Suprapubic skin (tissue), 2 donors: ENCODE data around the gene RRAD.

Source experiments
- EP300 ChIP-seq: sonication (generic); formaldehyde crosslinking; IDR thresholded peaks from one replicate; pipeline ENCODE4 v1.6.1; 2017; ENCODE audit warnings: antibody characterized with exemption
- POLR2A ChIP-seq, 2 donors: fragments of 450-650 bp; IDR thresholded peaks; one replicate each; pipeline ENCODE4 v1.6.1; 2017; ENCODE audit warnings: antibody characterized with exemption in 2 of 2, mild to moderate bottlenecking in 2 of 2, moderate library complexity in 2 of 2

DNA sequence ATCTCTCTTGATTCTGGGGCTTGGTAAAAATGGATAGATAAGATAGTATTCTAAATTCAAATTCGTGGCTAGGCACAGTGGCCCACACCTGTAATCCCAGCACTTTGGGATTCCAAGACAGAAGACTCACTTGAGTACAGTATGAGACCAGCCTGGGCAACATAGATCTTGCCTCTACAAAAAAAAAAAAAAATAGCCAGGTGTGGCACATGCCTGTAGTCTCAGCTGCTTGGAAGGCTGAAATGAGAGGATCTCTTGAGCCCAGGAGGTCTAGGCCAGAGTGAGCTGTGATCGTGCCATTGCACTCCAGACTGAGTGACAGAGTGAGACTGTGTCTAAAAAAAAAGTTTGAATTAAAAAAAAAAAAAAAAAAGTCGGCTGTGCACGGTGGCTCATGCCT, 35.7 kb downstream of the RRAD start:
- TF ChIP-seq POLR2A (IDR thresholded peaks at IDR 0.05) (no peak), EP300 (no peak)
